Transverse colon (tissue), 4 donors: ENCODE measurements around the gene ZNF691.

Experiments
- CTCF ChIP-seq, 5 experiments: fragments of 200-600 bp in 3 of 5; fragments of 450-650 bp in 2 of 5; sonication (generic) in 3 of 5; IDR thresholded peaks; 1 replicate in 2 of 5; 2 replicates in 3 of 5; pipeline ENCODE4 v1.5.1; 2016 to 2017; ENCODE audit warnings: antibody characterized with exemption in 5 of 5, inconsistent platforms in 3 of 5, mild to moderate bottlenecking in 2 of 5, moderate library complexity in 1 of 5
- POLR2A ChIP-seq: fragments of 450-650 bp; IDR thresholded peaks from one replicate; pipeline ENCODE4 v1.6.1; 2016; ENCODE audit warnings: antibody characterized with exemption, mild to moderate bottlenecking, moderate library complexity
- POLR2AphosphoS5 ChIP-seq, 3 donors: sonication (generic); formaldehyde crosslinking; IDR thresholded peaks; one replicate each; pipeline ENCODE4 v1.6.1; 2016; ENCODE audit warnings: antibody characterized with exemption in 3 of 3

DNA sequence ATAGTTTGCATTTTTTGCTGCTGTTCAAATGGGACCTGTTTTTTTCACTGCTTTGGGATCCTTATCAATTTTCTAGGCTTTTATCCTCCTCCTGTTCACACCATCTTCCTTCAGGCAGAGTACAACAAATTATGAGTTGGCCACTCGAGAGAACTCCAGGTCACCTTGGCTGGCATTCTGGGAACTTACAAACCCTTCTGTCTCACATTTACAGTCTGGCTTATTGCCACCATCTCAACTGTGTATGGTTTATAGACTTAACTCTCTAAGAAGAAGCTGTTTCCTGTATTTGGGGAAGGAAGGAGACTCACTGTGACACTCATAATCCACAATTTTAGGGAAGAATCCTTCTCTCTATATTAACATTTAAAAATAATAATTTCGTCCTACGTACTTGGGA is 5.4 kb upstream of the ZNF691 start:
- no peak for TF ChIP-seq CTCF (IDR thresholded peaks at IDR 0.05)
- no peak for TF ChIP-seq POLR2AphosphoS5 (IDR thresholded peaks at IDR 0.05)
- no peak for TF ChIP-seq POLR2A
